ENCODE results near the gene ARHGDIG. TPM values are rescaled to one million over a fixed set of nuclear protein-coding genes. Genes with fewer than 3 reads are reported as not detected.
"Not testable (repeated sequence)": the region's sequence is repeated elsewhere in the genome, so short reads cannot be mapped to it uniquely, and the experiment has no call there.

Gene ARHGDIG
- total RNA-seq, 4 donors from 2014 or later = 2.3 to 12.2 (median 5.9) TPM; not detected in 1

GRCh38 chr16:263944-264343 lies 16.4 kb upstream of the ARHGDIG start:
- TF ChIP-seq, protein P1, sequence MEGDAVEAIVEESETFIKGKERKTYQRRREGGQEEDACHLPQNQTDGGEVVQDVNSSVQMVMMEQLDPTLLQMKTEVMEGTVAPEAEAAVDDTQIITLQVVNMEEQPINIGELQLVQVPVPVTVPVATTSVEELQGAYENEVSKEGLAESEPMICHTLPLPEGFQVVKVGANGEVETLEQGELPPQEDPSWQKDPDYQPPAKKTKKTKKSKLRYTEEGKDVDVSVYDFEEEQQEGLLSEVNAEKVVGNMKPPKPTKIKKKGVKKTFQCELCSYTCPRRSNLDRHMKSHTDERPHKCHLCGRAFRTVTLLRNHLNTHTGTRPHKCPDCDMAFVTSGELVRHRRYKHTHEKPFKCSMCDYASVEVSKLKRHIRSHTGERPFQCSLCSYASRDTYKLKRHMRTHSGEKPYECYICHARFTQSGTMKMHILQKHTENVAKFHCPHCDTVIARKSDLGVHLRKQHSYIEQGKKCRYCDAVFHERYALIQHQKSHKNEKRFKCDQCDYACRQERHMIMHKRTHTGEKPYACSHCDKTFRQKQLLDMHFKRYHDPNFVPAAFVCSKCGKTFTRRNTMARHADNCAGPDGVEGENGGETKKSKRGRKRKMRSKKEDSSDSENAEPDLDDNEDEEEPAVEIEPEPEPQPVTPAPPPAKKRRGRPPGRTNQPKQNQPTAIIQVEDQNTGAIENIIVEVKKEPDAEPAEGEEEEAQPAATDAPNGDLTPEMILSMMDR (IDR thresholded peaks at IDR 0.05) = no peak
- ATAC-seq (ENCODE audit: low FRiP score) (no peak), DNase-seq (ENCODE audit: low spot score) (no peak)

- no peak for DNase-seq (ENCODE audit: low spot score)
- no peak for ATAC-seq (ENCODE audit: low FRiP score)
- TF ChIP-seq, protein P1 (IDR thresholded peaks at IDR 0.05) = no peak
These were observed 15.9 kb upstream of the ARHGDIG start for GRCh38 chr16:264440-264951.

- DNase-seq (ENCODE audit: low spot score) (no peak), ATAC-seq (ENCODE audit: low FRiP score) (no peak)
- TF ChIP-seq, protein P1 (IDR thresholded peaks at IDR 0.05) = no peak
These were observed 15.3 kb upstream of the ARHGDIG start for GRCh38 chr16:265002-265529.

- no peak for DNase-seq (ENCODE audit: low spot score)
- ATAC-seq (ENCODE audit: low FRiP score) = no peak
- TF ChIP-seq, protein P1 (IDR thresholded peaks at IDR 0.05) = no peak
These were observed 14.7 kb upstream of the ARHGDIG start for GRCh38 chr16:265711-266110.

DNA sequence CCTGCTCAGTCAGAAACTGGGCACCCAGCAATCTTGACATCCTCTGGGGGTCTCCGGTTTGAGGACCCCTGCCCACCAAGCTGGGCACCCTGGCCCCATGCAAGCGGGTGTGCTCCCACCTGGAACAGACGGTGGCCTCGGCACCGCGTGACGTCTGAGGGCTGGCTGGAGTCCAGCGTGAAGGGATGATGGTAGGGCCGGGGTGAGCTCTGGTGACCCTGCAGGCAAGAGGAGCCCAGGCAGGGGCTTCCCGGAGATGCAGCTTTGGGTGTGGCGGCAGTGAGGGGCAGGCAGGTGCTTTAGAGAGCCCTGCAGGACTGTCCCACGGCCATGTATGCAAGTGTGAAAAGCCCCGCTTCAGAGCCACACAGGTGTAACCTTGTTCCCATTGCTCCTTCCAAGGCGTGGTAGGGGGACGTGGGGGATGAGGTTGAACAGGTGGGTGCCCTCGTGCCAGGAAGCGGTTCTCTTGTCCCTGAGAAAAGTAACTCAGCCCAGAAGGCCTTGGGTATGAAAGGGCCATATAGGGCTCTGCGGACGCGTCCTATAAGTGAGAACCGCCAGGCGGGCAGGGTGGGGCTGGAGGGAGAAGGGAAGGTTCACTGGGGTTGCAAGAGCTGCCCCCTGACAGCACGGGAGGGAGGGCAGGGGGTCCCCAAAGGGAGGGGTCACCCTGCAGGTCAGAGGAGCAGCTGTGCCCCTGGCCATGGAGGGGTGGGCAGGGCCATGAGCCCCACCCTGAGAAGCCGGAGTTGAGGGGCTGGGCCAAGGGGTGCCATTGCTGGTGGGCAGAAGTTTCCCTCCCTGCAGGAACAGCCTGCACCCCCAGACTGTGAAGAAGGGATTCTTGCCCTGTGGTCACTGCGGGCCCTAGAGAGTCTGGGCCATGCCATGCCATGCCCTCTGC lies 13.9 kb upstream of the ARHGDIG start:
- no peak for ATAC-seq (ENCODE audit: low FRiP score)
- TF ChIP-seq, protein P1 (IDR thresholded peaks at IDR 0.05) = no peak
- no peak for DNase-seq (ENCODE audit: low spot score)

DNA sequence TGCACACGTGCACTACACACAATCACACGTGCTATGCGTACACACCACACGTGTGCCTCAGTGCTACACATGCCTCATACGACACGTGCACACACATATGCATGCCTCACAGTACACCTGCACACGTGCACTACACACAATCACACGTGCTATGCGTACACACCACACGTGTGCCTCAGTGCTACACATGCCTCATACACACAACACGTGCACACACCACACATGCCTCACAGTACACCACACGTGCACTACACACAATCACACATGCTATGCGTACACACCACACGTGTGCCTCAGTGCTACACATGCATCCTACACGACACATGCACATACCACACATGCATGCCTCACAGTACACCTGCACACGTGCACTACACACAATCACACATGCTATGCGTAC lies 12.8 kb upstream of the ARHGDIG start:
- not testable (repeated sequence) for ATAC-seq (ENCODE audit: low FRiP score)

DNA sequence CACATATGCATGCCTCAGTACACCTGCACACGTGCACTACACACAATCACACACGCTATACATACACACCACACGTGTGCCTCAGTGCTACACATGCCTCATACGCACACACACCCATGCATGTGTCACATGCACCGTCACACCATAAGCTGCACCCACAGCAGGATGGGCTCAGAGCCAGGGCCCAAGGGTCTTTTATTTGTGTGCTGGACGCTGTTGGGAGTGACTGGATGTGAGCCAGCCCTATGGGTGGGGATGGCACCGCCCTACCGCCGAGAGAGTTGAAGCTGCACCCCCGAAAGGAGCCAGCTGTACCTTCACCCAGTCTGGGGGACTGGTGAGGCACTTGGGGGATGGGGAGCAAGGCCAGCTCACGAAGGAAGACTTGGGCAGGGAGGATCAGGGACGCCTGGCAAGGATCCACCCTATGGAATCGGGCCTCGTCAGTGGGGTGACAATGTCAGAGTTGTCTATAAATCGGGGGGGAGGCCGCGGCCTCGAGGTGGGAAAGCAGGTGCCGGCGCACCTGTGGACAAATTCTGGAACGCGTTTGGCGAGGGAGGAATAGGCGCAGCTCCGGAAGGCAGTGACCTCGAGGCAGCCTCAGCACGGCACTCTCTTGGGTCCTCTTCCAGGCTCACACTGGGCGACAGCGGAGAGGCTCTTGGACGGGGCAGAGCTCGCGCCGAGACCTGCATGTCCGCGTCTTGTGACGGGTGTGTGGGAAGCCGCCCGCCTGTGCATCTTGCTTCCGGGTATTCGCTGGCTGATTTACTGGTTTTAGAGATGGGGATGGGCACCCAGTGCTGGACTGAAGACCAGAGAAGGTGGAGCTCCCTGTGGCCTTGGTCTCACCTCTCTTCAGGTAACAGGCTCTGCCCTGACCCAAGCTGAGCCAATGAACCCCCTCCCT lies 12.0 kb upstream of the ARHGDIG start:
- no peak for ATAC-seq (ENCODE audit: low FRiP score)

More for the DNA sequence above, 12.8 kb upstream of the ARHGDIG start:
- not testable (repeated sequence) for DNase-seq (ENCODE audit: low spot score)

More for the DNA sequence above, 12.0 kb upstream of the ARHGDIG start:
- TF ChIP-seq, protein P1 (IDR thresholded peaks at IDR 0.05) = no peak
- DNase-seq (ENCODE audit: low spot score) = no peak

Measured in omental fat pad (tissue), 4 donors.